CD4-positive, alpha-beta T cell treated with Interferon gamma for 1 hour (primary cell): ENCODE results near the gene TBC1D5.

Experiments used
- DNase-seq: peaks from one replicate; pipeline ENCODE4 v3.0.0-alpha.2; 2020

The TBC1D5 gene

DNA sequence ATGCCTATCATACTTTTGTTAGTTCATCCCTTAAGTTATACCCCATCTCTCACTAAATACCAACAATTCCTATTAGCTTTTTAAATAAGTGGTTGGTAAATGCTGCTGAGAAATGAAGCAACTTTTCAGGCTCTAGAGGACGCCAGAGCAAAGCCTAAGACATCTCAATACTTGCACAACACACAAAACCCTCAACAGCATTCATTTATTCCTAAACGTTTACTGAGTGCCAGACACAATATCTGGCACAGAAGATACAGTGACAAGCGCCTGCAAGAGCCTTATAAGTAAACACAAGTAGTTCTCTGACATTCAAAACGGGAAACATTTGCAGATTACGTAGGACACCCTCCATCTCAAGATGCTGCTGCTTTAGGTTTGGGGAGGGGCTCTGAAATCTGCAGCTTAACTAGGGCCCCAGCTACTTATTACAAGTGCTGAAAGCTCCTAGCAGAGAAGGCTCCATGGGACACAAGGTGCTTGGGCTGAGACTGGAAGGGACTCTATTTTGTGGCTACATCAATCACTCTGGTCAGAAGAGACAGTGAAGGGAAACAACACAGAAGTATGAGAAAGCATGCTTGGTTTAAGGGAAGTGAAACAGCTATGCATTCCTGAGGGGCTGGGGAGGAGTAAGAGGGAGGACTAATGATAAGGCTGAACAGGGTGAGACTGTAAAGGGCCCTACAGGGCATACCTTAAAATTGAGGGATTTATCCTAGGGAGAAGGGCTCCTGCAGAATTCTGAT is 546.4 kb downstream of the TBC1D5 start:
- DNase-seq: no peak

GRCh38 chr3:17195192-17195611 is 547.2 kb downstream of the TBC1D5 start:
- DNase-seq: peak; percentile 18

DNA sequence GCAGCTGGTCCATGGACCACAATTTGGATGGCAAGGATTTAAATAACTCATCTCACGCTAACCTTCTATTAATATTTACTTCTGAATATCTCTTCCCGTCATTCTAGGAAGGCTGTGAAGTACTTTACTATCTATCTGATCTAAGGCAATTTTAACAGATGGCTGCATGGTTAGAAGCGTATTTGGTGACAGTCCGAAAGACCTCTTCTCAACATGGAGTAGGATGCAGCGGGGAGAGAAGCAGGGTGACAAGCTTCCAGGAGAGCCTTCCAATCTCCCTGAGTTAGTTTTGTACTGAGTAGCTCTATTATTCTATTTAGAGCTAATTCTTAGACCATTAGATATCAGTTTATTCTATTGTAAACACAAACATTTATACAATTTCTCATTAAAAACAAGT is 548.3 kb downstream of the TBC1D5 start:
- DNase-seq: no peak

- DNase-seq: no peak
These were observed 549.4 kb downstream of the TBC1D5 start for GRCh38 chr3:17192995-17193394.

- DNase-seq: no peak
These were observed 551.9 kb downstream of the TBC1D5 start for GRCh38 chr3:17190353-17191078.

DNA sequence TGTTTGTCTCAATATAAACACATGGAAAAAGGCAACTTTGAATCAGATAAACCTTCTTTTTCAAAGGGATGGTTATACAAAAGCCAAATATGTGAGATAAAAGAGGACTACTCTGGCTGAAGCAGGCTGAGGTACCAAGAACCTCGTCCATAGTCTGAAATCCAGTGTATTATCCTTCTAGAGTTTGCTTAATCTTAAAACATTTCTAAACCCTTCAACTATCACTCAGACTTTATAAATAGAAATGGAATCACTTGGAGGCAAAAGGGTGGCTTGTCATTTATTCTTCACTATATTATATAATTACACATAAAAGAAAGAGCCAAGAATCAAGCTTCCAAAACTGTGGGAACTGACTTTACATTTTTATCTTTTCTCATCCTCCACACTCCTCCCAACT is 554.1 kb downstream of the TBC1D5 start:
- DNase-seq: no peak

DNA sequence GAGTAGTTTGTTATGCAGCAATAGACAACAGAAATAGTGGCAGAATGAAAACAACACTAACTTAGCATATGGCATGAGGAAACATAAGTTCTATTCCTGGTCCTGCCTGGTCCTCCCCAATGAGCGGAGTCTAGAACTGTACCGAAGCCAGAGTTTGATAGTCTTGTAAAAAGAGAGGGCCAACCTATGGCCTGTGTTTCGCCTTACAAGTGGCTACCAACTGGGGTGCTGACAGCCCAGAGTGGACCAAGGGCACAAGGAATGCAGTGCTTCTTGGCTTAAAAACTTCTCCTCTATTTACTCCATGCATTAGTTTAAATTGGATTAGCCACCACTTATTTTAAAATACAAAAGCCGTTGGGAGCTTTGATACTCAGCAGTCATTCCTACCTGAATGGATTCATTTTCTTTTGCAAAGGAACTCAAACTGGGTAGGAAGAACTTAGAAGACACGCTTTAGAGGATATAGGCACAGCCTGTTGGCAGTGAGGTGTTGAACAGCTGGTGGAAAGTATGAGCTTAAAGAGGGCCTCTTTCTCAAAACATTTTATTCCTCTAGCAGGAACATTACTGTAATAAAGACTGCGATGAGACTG is 554.7 kb downstream of the TBC1D5 start:
- DNase-seq: no peak

DNA sequence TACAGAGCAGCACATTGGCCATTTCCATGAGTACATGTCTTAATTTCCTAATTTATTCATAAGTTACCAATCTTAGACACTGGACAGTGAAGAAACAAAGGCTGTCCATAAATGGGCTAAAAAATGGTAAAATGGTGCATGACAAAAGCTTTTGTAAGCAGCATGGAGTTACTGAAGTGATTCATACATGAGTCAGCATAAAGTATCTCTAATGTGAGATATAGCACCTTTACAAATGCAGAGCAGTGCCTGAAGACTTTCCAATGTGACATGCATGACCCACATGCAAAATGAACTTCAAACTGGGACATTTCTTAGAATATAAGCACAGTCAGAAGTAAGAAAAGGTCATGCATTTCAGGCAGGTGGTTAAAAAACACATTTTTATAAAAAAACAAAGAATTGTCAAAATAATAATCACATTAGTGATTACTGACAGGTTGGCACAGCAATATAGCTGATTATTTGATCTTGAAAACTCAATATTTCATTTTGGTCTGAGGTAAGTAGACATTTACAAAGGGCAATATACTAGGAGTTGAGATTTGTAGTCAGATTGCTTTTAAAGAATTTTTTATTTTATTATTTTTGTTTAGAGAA is 558.4 kb downstream of the TBC1D5 start:
- no peak for DNase-seq

DNA sequence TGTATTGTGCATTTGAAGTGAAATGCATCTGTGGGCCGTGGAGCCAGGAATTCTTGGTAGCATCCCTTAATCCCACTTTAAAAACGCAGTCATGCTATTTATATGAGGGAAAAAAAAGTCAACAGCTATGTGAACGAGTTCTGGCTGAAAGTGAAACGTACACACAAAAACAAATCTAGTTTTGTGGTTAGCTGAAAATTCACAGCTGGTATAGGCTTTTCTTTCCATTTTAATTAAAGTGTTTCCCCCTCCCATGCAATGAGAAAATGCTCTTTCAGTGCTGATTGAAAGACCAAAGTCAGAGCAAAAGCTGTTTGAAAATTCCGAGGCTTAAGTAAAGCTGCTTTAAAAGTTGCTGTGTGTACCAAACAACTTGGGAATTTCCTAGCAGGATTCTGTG is 560.3 kb downstream of the TBC1D5 start:
- DNase-seq: no peak

- DNase-seq: no peak
These were observed 561.0 kb downstream of the TBC1D5 start for GRCh38 chr3:17181413-17181907.

- DNase-seq: peak; percentile 24
These were observed 562.8 kb downstream of the TBC1D5 start for GRCh38 chr3:17179381-17180205.

DNA sequence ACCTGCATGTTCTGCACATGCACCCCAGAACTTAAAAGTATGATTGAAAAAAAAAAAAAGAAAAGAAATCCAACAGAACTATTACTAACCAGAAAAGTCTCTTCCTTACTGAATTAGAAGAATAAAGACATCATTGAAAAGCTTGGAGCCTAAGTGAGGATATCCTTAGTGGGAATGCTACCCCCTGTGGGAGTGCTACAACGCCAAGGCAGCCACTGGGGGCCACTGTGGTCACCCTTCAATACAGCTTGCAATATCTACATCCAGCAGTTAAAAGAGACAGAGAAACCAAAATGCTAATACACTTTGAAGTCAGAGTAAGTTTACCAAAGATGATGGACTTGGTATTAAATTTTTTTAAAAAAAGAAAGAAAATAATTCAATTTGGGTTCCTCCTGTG is 565.7 kb downstream of the TBC1D5 start:
- DNase-seq: no peak

DNA sequence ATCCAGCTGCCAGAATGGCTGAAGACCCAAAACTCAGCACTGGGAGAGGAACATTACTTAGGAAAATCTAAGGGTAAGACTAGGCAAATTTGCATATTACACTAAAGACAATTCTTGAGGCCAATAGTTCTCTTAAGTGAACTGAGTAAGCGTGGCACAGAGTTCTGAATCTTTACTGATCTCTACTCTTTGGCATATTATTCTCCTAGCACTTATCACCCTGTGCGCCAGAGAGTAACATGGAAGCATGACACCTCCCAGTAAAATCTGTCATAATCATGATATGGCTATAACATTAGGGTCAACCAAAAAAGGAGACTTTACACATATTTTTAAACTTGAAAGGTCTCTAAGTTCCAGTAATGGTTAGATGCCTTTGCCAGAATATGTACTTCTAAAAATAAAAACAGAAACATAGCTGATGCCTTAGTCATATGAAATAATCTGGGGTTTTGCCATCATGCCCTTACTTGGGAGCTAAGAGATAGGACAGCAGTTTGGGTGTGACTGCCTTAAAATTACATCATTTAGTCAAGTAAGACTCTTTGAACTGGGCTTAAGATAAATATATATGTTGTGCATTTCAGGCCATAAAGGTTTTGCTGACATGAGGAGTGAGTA is 567.1 kb downstream of the TBC1D5 start:
- no peak for DNase-seq

DNA sequence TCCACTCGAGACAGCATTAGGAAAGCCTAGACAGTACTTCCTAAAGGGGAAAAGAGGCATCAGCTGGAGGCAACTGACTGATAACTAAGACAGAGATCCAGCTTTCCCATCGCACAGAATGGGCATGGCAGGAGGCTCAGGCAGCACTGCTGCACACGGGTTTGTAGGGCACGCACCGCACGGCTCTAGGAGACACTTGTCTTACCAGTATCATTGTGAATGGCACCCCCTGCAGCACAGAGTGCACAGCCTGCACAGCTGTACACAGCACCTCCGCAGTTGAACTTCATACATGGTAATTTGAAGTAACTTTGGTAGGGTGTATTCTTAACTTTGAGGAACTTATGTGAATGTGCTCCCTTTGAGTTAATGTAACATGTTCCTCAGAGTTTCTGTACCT is 576.1 kb downstream of the TBC1D5 start:
- no peak for DNase-seq

DNA sequence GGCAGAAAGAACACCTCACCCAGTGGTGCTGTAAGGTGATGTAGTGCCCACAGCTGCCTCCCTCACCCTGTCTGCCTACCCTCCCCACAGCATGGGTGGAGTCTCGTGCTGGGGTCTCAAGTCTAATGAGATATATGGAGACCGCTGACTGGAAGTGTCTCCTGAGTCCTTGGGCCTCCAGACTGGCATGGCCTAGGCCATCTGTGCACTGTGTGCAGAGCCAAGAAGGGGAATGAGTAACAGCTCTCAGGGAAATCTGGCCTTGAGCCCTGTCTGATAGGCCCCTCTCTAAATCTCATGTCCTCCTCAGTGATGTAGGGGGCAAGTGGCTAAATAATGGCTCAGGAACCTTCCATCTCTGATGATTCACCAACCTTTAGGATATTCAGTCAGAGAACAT is 580.3 kb downstream of the TBC1D5 start:
- no peak for DNase-seq

- no peak for DNase-seq
These were observed 581.8 kb downstream of the TBC1D5 start for GRCh38 chr3:17160597-17160996.

GRCh38 chr3:17158941-17159682 is 583.3 kb downstream of the TBC1D5 start:
- DNase-seq: no peak

- no peak for DNase-seq
These were observed 584.7 kb downstream of the TBC1D5 start for GRCh38 chr3:17157713-17158112.

GRCh38 chr3:17156864-17157263 is 585.6 kb downstream of the TBC1D5 start:
- DNase-seq: no peak

GRCh38 chr3:17155951-17156350 is 586.5 kb downstream of the TBC1D5 start:
- DNase-seq: no peak

- no peak for DNase-seq
These were observed 587.5 kb downstream of the TBC1D5 start for GRCh38 chr3:17154941-17155340.
